Measurements from ENCODE around the gene VPS13D. TPM values are rescaled to one million over a fixed set of nuclear protein-coding genes. Genes with fewer than 3 reads are reported as not detected.

Gene VPS13D
- total and polyA plus RNA-seq, 2 donors (not counting 3 experiments of a cell fraction or from before 2014, with no cell fraction given) = 13.6 to 48.5 TPM

GRCh38 chr1:12487520-12487919 is 257.7 kb downstream of the VPS13D start:
- DNase-seq (ENCODE audit: low read depth, low spot score) (no peak), FAIRE-seq (no peak)
- POLR2A ChIA-PET = no interaction called here
- CTCF ChIA-PET = no interaction called here
- TF ChIP-seq CTCF (IDR thresholded peaks at IDR 0.05; ENCODE audit: extremely low read depth in 1 of 2, insufficient read depth in 1 of 2, low read depth in 1 of 2, low read length in 2 of 2) = no peak
- no peak for TF ChIP-seq EZH2 (IDR thresholded peaks at IDR 0.05; ENCODE audit: borderline replicate concordance, low read depth, low read length, severe bottlenecking)
- no peak for TF ChIP-seq POLR2A (IDR thresholded peaks at IDR 0.05; ENCODE audit: low read depth, low read length)
- no peak for TF ChIP-seq JUN (IDR thresholded peaks at IDR 0.05; ENCODE audit: borderline replicate concordance, insufficient read depth, insufficient read length, low read depth)
- no peak for TF ChIP-seq MYC (IDR thresholded peaks at IDR 0.05; ENCODE audit: low read depth, low read length)
- no peak for TF ChIP-seq FOS (IDR thresholded peaks at IDR 0.05; ENCODE audit: borderline replicate concordance, insufficient read depth, low read length)
- TF ChIP-seq GATA2 (IDR thresholded peaks at IDR 0.05; ENCODE audit: insufficient read depth, insufficient read length, low read depth, low read length) = no peak
- no peak for TF ChIP-seq POLR2AphosphoS5 (IDR thresholded peaks at IDR 0.05; ENCODE audit: insufficient read depth, low read depth, low read length)
- TF ChIP-seq, protein P1, sequence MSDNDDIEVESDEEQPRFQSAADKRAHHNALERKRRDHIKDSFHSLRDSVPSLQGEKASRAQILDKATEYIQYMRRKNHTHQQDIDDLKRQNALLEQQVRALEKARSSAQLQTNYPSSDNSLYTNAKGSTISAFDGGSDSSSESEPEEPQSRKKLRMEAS (IDR thresholded peaks at IDR 0.05; ENCODE audit: insufficient read depth, insufficient read length) = no peak
- Histone ChIP-seq H3K4me1 (ENCODE audit: control insufficient read depth, extremely low read depth, insufficient read depth, low read length) (no peaks in the 10 kb centered on the region), H3K79me2 (ENCODE audit: control insufficient read depth, insufficient read depth, low read length) (no peaks in the 10 kb centered on the region), H3K4me3 (replicated peaks in 1 of 3; ENCODE audit: insufficient read depth in 1 of 3, low read depth in 1 of 3, low read length in 3 of 3) (no peak overlapping the region), H3K4me2 (ENCODE audit: insufficient read depth, low read length) (no peak overlapping the region), H3K9ac (replicated peaks; ENCODE audit: extremely low read depth, insufficient read depth, low read length) (no peak overlapping the region), H3K27me3 (ENCODE audit: control insufficient read depth in 2 of 2, insufficient read depth in 2 of 2, low read length in 2 of 2) (no peaks in the 10 kb centered on the region), H3K9me3 (replicated peaks; ENCODE audit: control insufficient read depth, insufficient read depth, low read length) (no peaks in the 10 kb centered on the region), H2AFZ (ENCODE audit: low read depth, low read length) (no peak overlapping the region), H3K27ac (ENCODE audit: insufficient read depth, low read depth, low read length) (no peak overlapping the region), H3K36me3 (ENCODE audit: control insufficient read depth in 2 of 2, extremely low read depth in 1 of 2, insufficient read depth in 2 of 2, low read length in 2 of 2) (no peaks in the 10 kb centered on the region), H4K20me1 (replicated peaks; ENCODE audit: control insufficient read depth, extremely low read depth, insufficient read depth, low read length) (no peaks in the 10 kb centered on the region), H3K9me1 (replicated peaks; ENCODE audit: control insufficient read depth, extremely low read depth, insufficient read depth, low read length) (no peaks in the 10 kb centered on the region)
- BruUV-seq (replicated peaks) = no TSS peak
- intact Hi-C loops (cut with micrococcal nuclease) = no loop called here
- dilution Hi-C loops (cut with MboI; ENCODE audit: extremely low pct_ligation_motif_present, low sequenced_read_pairs) = no loop called here

Measured in endothelial cell of umbilical vein (primary cell).